Measurements from ENCODE around the gene HIRA. TPM values are rescaled to one million over a fixed set of nuclear protein-coding genes. Genes with fewer than 3 reads are reported as not detected.

The HIRA gene
- polyA plus RNA-seq, 3 donors: 8.2 to 17.6 (median 16.2) TPM

DNA sequence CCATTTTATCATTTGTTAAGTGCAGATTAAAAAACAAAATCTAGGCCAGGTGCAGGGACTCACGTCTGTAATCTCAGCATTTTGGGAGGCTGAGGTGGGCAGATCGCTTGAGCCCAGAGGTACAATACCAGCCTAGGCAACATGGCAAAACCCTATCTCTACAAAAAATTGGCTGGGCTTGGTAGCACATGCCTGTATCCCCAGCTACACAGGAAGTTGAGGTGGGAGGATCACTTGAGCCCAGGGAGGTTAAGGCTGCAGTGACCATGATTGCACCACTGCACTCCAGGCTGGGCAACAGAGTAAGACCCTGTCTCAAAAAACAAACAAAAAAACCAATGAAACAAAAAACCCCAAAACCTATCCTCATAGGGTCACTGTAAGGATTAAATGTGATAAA, 32.9 kb downstream of the HIRA start:
- no peak overlapping the region for H3K27ac ChIP-seq (ENCODE audit: low read depth, low read length)
- WGBS, 3 donors: 83 to 89% (median 84%) methylated on average over 2 of the region's 2 CpGs

DNA sequence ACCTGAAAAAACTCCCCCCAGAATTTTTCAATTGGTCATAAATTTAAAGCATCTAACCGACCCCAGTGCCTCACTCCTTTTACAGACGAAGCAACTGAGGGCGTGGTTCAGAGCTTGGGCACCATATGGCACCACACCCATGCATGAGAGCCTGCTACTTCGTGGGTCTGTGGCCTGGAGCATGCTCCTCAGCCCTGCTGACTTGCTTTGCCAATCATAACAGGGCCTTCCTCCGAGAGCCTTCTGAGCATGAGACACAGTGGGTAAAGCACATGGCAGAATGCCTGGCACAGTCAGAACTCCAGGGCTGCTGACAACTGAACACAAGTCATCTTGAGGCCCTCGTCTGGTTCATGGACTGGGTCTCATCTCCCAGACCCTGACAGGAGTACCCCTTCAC, 33.3 kb downstream of the HIRA start:
- H3K27ac ChIP-seq (ENCODE audit: low read depth, low read length): no peak overlapping the region
- WGBS, 3 donors: 79 to 87% (median 83%) methylated on average over 6 of the region's 6 CpGs

DNA sequence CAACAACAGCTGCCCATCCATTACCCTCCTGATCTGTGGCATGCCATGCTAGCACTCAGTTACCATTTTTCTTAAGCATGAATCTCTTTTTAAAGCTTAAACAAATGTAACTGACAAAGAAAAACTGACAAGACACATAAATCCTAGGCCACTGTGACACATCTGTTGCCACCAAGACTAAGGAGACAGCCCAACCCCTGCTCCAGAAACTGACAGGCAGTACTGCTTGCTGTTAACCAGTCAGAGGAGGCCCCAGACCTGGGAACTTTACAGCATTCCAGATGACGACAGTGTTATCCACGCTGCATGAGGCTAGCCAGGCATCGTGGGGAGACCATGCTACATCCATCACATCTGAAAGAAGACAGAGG, 33.8 kb downstream of the HIRA start:
- 85 to 97% (median 92%) methylated on average over 3 of the region's 3 CpGs for WGBS, 3 donors

DNA sequence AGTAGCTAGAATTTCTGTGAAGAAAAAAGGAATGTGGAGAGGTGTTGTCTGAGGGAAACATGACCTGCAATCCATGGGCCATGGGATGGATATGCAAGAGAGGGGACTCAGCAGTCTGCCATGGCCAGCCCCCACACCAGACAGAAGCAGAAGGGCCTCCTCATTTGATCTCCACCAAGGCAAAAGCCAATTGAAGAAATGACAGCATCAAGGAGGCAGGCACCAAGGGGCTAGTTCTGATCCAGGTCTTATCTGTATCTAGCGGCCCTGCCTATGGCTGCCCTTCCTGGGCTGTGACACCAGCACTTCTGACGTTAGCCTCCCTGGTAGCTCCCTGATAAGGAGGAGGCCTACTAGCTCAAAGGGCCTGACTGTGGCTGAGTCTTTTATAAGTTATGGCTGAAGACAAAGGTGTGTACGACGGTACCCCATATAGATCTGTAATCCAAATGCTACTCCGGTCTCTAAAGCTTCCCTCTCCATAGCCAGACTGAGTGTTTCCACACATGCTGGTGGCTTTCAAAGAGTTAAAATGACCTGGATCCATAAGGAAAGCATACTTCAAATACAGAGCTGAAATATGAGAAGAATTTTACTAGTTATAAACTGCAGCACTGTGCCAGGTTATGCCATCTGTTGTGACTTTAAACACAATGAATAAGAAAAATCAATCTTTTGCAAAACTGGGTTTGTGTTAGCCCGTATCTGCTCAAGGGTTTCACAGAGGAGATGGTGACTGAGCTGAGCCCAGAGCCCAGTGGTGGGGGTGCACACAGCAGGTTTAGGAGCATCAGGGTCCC, 34.4 kb downstream of the HIRA start:
- H3K27ac ChIP-seq (ENCODE audit: low read depth, low read length): no peak overlapping the region
- 93% methylated on average over 6 of the region's 6 CpGs for WGBS, 3 donors

More for the DNA sequence above, 33.8 kb downstream of the HIRA start:
- H3K27ac ChIP-seq (ENCODE audit: low read depth, low read length): no peak overlapping the region

DNA sequence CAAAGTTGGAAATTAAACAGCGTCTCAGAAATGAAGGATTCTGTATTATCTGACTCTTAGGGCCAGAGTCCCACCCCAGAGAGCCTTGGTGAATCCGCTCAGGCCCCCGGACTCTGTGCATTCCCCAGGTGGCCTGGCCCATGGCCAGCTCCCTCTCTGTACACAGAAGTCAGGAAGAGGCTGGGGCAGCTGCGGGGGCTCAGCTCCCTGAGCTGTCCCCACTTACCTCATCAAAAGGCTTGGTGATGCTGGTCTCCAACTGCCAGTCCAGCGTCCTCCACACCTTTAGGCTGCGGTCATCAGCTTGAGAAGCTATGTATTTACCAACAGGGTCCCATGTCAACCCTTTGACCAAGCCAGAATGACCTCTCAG, 35.0 kb downstream of the HIRA start:
- WGBS, 3 donors: 87 to 91% (median 90%) methylated on average over 6 of the region's 6 CpGs
- H3K27ac ChIP-seq (ENCODE audit: low read depth, low read length): no peak overlapping the region

DNA sequence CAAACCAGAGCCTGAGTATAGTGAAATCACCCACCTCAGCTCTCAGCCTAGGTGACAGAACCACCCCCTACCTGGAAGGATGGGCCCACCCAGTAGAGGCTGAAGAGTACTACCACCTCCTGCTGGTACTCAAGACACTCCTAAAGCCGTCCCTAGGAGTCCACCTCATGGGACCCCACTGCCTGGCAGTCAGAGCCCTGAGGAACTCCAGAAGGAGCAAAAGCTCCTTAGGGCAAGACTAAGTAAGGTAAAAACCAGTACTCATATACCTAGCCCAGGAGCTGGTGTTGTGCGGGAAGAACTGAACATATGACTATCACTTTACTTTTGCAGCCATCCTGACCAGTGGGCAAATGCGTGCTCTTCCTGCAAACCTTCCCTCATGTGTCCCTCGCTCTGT, 36.3 kb downstream of the HIRA start:
- 93 to 96% (median 95%) methylated on average over 4 of the region's 4 CpGs for WGBS, 3 donors
- H3K27ac ChIP-seq (ENCODE audit: low read depth, low read length): no peak overlapping the region

DNA sequence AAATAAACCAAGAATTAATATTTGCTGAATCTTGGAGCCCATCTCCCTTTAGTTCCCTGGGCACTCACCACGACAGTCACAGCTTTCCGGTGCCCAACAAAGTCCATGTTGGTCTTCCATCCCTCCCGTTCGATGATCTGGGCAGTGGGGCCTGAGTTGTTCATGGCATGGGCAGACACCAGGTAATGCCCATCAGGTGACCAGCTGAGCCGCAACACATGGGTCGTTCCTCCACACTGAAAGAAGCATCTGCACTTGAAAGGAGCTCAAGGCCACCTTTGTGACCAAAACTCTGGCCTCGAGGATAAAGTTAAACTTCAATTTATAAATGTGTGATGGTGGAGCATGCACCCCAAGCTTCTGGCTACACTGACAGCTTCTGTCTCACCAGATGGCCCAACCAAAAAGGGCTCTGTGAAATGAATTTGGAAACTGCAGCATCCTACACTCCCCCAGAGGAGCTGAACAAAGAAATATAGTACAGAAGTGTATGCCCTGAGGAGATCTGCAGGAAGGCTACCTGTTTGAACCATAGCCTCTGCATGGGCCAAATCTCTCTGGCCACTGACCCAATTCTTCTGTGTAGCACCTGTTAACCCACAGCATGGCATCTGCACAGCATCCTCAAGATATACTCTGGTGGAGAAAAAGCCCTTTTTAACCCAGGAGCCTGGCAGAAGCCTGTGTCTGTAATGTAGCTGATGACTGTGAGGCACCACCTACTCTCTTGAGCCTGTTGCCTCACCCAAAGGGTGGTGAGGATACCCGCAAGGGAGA, 37.1 kb downstream of the HIRA start:
- no peak overlapping the region for H3K27ac ChIP-seq (ENCODE audit: low read depth, low read length)
- WGBS, 3 donors: 86 to 95% (median 93%) methylated on average over 8 of the region's 8 CpGs

DNA sequence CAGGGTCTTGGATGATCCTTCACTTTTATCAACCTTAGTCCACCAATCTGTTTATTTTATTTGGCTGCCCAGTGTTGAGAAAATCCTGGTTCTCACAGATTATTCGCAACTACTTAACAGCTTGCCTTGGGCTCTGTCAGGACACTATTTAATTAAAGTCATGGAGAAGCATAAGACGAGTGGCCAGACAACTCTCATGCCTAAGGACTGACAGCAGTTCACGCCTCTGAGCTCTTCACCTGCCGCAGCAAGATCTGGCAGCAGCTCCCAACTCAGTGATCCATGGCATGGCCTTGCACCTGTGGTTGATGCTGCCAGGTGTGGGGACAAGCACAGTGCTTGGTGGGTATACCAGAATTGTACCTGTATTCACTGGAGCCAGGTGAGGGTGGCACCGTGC, 37.8 kb downstream of the HIRA start:
- no peak overlapping the region for H3K27ac ChIP-seq (ENCODE audit: low read depth, low read length)
- WGBS, 3 donors: 84 to 96% (median 91%) methylated on average over 5 of the region's 5 CpGs

DNA sequence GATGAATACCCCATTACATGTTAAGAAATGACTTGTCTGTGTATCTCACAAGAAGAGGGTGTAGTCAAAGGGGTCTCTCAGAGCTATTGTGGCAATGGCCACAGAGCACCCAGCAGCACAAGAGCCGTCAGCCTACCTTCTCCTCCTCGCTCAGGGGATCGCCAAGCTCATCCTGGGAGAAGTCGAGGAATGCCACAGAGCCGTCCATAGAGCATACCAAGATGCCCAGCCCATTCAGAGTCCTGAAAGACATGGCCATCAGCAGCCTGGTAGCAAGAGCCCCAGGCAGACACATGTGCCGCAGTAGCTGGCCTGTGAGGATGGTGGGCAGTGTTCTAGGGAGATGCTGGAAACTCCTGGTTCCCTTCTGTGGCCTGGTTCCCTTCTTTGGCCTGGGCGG, 44.0 kb downstream of the HIRA start:
- 96 to 98% (median 98%) methylated on average over 7 of the region's 7 CpGs for WGBS, 3 donors
- H3K27ac ChIP-seq (ENCODE audit: low read depth, low read length): no peak overlapping the region

DNA sequence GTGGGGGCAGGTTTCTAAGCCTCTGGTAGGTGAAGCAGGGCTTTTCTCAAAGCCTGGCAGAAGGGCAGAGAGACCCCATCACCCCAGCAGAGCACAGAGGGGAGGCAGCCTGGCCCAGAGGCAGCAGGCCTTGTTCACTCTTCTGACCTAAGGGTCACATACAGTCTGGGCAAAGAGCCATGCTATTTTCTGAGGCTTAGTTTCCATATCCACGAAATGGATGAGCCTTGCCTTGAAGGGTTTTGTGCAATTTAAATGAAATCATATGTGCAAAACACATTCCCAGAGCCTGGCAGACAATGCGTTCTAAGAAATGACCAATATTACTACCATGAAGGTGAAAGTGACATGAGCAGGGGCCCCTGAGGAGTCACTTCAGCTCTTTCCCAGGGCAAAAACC, 44.5 kb downstream of the HIRA start:
- H3K27ac ChIP-seq (ENCODE audit: low read depth, low read length): no peak overlapping the region
- 77 to 86% (median 77%) methylated on average over 2 of the region's 2 CpGs for WGBS, 3 donors

DNA sequence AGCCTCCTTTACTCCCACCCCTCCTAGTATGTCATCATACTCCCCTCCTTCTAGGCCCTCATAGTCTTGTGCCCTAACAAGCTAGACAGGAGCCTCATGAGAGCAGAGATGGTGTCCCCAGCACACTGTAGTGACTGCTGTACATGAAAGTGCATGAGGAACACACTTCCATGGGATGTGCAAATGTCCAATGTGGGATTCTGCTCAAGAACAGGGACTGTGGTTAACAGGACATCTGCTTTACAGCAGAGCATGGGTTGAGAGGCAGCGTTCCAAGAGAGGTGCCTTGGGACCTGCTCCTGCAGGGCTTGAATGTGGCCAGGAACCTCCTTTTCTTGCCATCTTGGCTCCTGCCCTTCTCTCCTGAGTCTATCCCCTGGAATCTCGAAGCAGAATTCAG, 45.3 kb downstream of the HIRA start:
- no peak overlapping the region for H3K27ac ChIP-seq (ENCODE audit: low read depth, low read length)
- 82 to 97% (median 92%) methylated on average over 2 of the region's 2 CpGs for WGBS, 3 donors

DNA sequence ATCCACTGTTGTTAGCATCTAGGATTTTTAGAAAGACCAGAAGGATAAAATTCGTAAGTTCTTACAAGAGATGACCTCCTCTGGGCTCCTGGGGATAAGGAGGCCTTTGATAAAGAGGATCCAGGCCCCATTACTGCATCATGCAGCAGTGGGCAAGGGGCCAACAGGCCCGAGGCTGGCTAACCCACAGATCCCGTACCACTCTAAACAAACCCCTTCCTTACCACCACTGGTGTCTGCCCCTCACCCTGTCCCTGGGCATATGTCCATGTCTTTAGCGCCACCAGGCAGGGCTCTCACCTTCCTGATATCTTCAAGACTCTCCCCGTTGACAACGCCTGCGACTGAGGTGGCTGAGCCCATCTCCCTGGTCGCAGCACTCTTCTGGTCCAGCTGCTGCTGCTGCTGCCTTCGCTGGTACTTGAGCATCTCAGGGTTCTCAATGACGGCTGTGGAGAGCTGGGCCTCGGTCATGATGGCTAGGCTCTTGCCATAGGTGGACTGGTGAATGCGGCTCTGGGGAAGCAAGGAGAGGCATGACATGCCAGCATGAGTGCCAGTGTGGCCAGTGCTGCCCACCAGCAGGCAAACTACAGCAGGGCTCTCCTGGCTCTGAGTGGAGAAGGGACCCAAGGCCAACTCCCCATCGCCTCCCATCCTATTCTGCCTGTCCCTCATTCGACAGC, 46.2 kb downstream of the HIRA start:
- 94 to 96% (median 95%) methylated on average over 14 of the region's 14 CpGs for WGBS, 3 donors

DNA sequence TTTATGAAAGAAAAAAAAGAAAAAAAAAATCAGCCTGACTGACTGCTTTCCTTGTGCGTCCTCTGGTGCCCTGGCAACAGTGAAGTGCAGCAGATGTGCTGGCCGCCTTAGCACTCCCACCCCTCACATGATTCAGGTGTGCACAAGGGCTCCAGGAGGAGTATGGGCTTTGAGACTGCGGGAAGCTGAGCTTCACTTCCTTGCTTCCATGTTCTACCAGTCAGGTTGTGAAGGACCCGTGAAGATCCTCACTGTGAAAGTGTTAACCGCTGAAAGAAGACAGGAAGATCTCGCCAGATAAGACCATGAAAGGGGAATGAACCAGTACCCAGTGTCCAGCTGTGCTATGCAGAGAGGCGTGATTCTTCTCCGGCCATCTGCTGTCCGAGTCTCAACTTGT, 48.2 kb downstream of the HIRA start:
- no peak overlapping the region for H3K27ac ChIP-seq (ENCODE audit: low read depth, low read length)
- WGBS, 3 donors: 77 to 89% (median 88%) methylated on average over 9 of the region's 9 CpGs

More for the DNA sequence above, 46.2 kb downstream of the HIRA start:
- no peak overlapping the region for H3K27ac ChIP-seq (ENCODE audit: low read depth, low read length)

DNA sequence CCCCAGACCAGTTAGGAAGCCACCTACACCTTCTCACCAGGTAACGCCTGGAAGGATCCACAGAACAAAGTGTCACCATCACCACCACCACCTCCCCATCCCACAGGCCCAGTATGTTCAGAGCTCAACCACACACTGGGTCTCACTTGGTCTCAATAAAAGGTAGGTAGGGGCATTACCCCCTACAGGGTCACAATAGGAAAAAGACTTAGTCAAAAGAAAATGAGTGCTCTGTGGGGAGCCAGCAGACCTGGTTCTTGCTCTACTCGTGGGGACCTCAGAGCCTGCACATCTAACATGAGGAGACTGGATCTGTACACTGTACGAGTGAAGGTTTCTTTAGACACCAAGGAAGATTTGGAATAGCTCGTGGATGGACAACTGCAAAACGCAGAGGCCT, 49.3 kb downstream of the HIRA start:
- 91 to 95% (median 93%) methylated on average over 5 of the region's 5 CpGs for WGBS, 3 donors
- no peak overlapping the region for H3K27ac ChIP-seq (ENCODE audit: low read depth, low read length)

DNA sequence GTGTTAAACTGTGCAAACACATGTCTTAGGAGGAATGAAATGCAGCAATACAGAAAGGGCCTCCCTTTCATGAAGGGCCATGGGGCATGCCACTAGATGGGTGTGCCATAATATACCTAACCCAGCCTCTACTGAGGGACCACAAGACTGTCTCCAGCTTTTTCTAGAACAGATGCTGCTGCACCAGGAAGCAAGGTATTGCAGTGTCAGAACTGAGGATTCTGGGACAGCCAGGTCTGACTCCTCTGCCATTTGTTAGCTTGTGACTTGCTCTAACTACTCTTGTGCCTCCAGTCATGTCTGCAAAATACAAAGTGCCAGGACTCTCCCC, 53.2 kb downstream of the HIRA start:
- no peak overlapping the region for H3K27ac ChIP-seq (ENCODE audit: low read depth, low read length)

DNA sequence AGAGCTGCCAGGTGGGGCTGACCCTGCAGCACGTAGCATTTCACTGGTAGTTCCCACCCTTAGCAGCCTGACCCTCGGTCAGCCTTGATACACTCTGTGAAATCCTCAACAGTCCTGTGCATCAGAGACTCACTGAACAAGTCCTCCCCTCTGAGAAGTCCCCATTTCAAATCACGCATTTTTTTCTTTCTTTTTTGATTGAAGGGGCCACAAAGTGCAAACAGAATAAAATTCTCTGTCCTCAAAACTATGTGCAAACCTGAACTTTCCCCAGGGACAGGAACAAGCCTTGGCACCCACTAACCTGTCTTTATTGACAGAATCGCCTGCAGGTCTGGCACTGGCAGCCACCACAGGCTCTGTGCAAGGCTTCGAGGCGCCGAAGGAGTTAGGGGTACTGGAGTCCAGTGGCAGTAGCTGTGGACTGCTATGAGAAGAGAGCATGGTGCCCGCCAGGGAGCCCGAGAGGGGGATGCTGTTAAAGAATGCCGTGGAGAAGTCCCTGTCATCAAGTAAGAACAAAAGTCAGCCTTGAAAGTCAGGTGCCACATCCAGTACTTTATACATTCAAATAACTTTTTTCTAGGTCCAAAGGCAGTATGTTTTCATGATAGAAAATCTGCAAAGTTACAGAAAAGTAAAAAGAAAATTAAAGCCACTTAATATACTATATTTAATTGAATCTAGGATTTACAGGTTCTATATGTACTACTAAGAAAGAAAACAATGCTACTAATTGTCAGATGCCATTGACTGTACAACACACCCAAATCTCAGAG, 53.8 kb downstream of the HIRA start:
- no peak overlapping the region for H3K27ac ChIP-seq (ENCODE audit: low read depth, low read length)
- WGBS, 3 donors: 94 to 96% (median 94%) methylated on average over 10 of the region's 10 CpGs

DNA sequence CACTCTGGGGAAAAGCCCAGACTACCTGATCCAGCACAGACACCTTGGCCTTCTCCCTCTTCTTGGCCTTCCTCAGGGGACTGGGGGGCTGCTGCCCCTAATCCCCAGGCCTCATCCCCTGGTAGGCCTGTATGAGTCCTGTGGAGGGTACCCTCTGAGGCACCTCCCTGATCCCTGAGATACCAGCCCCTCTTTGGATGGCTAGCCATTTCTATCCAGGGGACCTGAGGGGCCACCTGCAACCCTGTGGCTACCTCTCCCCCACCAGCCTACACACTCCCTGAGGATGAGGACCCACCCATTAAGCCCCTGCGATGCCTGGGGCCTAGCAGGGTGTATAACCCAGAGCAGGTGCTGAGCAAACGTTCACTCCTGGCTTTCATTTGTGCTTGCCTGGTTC, 54.6 kb downstream of the HIRA start:
- WGBS, 3 donors: 84 to 92% (median 88%) methylated on average over 2 of the region's 2 CpGs
- no peak overlapping the region for H3K27ac ChIP-seq (ENCODE audit: low read depth, low read length)

DNA sequence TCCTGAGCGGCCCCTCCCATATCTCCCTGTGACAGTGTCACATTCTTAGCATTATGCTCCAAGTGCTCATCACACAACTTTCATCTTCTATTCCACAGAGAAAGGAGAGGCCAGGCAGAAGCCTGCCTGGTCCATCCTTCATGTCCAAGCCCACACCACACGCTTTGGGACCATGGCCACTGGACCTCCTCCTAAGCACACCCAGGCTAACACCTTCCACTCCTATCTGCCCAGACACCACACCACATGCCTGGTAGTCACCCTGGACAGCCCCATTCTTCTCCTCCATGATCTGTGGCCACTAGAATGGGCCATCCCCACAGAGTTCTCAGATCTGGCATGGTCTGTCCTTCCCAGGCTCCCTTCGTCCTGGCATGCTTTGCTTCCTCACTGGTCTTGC, 55.3 kb downstream of the HIRA start:
- WGBS, 3 donors: 95 to 98% (median 95%) methylated on average over 3 of the region's 3 CpGs
- no peak overlapping the region for H3K27ac ChIP-seq (ENCODE audit: low read depth, low read length)

DNA sequence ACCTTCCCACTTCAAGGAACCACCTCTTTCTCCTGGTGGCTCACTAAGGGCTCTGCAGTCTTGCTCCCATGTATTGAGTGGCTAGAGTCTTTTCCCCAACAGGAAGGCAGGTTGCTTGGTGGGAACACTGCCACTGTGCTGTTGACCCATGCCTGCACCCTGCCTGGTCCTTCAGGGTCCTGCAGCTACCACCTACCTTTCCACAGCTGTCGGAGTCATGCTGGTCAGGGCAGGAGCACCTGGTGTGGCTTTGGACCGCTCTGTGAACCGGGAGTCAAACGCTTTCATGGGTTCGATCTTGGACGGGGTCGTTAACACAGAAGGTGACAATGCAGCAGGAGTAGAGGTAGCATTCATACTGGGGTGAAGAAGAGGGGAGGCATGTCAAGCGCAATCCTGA, 56.1 kb downstream of the HIRA start:
- WGBS, 3 donors: 96 to 97% (median 96%) methylated on average over 8 of the region's 8 CpGs

More for the DNA sequence above, 56.1 kb downstream of the HIRA start:
- no peak overlapping the region for H3K27ac ChIP-seq (ENCODE audit: low read depth, low read length)

All from adipose tissue (tissue), 3 donors.